Fibroblast of mammary gland (primary cell): ENCODE measurements around the gene TMA7B.

Experiments used
- DNase-seq: peaks from one replicate; pipeline ENCODE4 v3.0.0-alpha.2; 2010; ENCODE audit warnings: low read depth
- H3K4me3 ChIP-seq: 2 replicates; pipeline ENCODE4 v1.5.1; 2011; ENCODE audit warnings: low read depth, mild to moderate bottlenecking, low read length, moderate library complexity; ENCODE audit not compliant: control insufficient read depth
- TF ChIP-seq, protein P1 (sequence below): conservative IDR thresholded peaks from 2 replicates; pipeline ENCODE4 v1.5.1; 2011; ENCODE audit warnings: low read depth, low read length, inconsistent platforms; ENCODE audit not compliant: control insufficient read depth, insufficient read depth

TMA7B gene

DNA sequence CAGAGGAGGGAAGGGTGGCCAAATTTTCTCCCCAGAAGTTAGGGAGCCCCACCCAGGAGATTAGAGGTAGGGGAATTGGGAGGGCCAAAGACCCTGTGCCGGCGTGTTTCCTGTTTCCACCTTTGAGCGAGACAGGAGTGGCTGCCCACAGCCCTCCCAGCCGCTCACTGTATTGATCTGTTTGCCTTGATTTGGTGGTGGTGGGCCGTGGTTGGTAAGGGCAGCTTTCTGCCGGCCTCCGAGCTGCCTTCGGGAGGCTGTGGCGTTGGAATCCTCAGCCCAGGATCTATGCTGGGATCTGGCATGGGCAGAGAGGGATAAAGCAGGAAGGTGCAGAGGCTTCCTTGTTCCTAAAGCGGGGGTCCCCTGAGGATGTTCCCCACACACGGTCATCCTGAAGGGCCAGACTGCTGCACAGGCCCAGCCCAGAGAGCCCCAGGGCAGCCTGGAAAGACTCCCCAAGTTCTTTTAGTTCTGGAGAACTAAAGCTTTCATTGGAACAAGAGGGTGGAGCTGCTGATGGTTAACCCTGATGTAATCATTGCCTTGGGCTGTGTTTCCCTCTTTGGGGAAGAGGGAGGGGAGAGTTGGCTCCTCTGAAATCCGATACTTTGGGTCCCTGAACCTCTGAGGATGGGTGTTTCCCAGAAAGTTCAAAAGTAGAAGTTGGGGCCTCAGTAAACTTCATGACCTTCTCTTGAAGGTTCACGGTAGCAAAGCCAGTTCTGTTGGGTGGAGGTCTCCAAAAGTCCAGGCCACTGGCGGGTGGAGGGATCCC is 41.8 kb downstream of the TMA7B start:
- no peak for DNase-seq
- no peak overlapping the region for H3K4me3 ChIP-seq
- TF ChIP-seq, protein P1, sequence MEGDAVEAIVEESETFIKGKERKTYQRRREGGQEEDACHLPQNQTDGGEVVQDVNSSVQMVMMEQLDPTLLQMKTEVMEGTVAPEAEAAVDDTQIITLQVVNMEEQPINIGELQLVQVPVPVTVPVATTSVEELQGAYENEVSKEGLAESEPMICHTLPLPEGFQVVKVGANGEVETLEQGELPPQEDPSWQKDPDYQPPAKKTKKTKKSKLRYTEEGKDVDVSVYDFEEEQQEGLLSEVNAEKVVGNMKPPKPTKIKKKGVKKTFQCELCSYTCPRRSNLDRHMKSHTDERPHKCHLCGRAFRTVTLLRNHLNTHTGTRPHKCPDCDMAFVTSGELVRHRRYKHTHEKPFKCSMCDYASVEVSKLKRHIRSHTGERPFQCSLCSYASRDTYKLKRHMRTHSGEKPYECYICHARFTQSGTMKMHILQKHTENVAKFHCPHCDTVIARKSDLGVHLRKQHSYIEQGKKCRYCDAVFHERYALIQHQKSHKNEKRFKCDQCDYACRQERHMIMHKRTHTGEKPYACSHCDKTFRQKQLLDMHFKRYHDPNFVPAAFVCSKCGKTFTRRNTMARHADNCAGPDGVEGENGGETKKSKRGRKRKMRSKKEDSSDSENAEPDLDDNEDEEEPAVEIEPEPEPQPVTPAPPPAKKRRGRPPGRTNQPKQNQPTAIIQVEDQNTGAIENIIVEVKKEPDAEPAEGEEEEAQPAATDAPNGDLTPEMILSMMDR = no peak

DNA sequence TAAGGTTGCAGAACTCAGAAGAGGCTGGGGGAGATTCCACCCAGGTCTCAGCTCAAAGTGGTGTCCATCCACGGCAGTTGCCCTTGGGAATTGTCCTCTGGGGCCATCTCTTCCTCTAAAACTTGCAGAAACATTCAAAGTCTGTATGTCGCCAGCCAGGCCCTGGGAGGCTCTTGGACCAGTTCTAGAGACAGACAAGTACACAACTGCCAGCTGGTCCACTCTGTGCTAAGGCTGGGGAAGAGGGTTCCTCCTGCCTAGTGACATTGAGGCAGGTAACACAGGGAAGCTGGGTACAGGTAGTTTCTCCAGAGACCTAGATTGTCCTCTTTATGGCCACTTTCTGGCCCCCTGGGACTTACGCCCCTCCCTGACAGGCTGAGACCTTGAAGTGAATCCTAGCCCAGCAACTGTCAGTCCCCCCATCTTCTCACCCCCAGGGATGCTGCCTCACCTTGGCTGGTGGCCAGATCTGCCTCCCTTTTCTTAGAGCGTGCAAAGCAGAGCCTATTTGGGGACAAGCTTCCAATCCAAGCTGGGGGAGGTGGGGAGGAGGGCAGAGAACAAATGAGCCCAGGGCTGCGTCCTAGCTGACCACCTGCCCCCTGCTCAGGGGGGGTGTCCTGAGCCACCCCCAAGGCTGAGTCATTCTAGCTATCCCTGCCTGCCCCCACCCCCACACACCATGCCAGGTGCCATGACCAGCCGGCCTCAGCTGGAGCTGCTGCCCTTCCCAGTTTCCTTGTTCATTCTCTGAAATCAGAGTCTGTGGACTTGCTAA is 42.9 kb downstream of the TMA7B start:
- no peak overlapping the region for H3K4me3 ChIP-seq
- no peak for DNase-seq
- TF ChIP-seq, protein P1 = no peak

DNA sequence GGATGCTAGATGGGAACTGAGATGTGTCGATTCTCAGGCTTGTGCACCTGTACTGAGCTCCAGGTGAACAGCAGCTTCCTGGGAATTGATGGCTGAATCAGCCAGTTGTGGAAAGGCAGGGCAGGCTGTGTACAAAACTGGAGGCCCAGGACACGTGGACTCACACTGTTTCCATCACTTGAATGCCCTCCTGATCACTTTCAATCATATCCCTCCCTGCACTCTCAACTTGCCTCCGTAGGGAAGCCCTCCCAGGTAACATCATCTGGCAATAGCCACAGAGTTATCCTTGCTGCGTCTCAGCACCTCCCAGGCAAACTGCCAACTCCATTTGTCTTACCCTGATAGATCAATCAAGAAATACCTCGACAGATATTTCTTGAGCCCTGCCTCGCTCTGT is 44.6 kb downstream of the TMA7B start:
- TF ChIP-seq, protein P1 = no peak
- no peak overlapping the region for H3K4me3 ChIP-seq
- no peak for DNase-seq

DNA sequence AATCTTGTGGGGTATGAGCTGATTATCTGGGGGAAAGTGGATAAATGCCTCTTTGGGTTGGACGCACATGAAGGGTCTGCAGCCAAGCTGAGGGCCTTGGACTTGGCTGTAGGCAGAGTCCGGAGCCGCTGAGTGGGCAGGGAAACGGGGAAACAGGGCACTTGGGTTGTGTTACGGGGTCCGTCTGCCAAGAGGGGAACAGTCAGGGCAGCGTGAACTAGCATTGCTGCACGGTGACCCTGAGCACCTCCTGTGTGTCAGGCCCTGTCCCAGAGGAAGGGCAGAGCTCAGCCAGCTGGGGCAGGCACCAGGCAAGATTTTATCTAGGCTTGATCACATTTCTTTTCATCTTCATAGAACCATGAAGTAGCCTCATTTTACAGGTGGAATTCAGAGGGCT is 46.4 kb downstream of the TMA7B start:
- DNase-seq = no peak
- H3K4me3 ChIP-seq = no peak overlapping the region
- TF ChIP-seq, protein P1 = no peak

- TF ChIP-seq, protein P1 = no peak
- H3K4me3 ChIP-seq = no peak overlapping the region
- DNase-seq = no peak
Measured at GRCh38 chr22:40007853-40008710, 47.9 kb downstream of the TMA7B start.

GRCh38 chr22:40008726-40009291 is 48.6 kb downstream of the TMA7B start:
- no peak for DNase-seq
- no peak overlapping the region for H3K4me3 ChIP-seq
- TF ChIP-seq, protein P1 = no peak
